ENCODE results near the gene CDC34. TPM values are rescaled to one million over a fixed set of nuclear protein-coding genes. Genes with fewer than 3 reads are reported as not detected.

Gene CDC34
- total and polyA plus RNA-seq, 3 donors from 2014 or later: 149 to 249 (median 205) TPM

DNA sequence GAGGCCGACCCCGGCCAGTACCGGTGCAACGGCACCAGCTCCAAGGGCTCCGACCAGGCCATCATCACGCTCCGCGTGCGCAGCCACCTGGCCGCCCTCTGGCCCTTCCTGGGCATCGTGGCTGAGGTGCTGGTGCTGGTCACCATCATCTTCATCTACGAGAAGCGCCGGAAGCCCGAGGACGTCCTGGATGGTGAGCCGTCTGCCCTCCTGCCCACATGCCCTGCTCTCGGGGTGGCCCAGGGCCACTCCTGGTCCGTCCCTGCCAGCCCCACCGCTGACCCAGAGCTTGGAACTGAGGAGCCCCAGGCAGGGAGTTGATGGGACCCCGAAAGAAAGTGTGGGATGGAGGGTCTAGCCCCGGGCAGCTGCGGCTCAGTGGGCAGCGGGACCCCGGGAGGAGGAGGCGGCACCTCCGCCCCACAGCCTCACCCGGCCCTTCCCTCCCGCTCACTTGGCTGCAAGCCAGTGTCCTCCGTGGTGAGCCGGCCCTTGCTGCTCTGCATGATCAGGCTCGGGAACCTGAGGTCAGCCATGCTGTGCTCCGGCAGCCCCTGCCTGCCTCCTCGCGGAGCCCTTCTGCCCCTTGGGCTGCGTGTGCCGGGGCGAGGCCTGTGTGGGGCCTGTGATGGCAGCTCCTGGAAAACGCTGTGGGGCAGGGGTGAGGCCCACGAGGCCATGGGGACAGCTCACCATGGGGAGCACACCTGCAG is 50.0 kb downstream of the CDC34 start:
- Histone ChIP-seq H3K36me3 (ENCODE audit: low read depth, missing control alignments) (no peaks in the 10 kb centered on the region), H3K27ac (no peak overlapping the region), H3K27me3 (no peaks in the 10 kb centered on the region), H3K4me1 (peaks cover 12% of the 10 kb centered on the region), H3K9me3 (no peaks in the 10 kb centered on the region), H3K4me3 (no peak overlapping the region)
- no peak for DNase-seq
- WGBS, 2 donors: 85 to 90% methylated on average over 17 to 33 of the region's 40 CpGs
- intact Hi-C loops (cut with DNase I; ENCODE audit: low total_unique reads): no loop called here
- no peak for TF ChIP-seq POLR2A (IDR thresholded peaks at IDR 0.05)
- TF ChIP-seq, protein P1, sequence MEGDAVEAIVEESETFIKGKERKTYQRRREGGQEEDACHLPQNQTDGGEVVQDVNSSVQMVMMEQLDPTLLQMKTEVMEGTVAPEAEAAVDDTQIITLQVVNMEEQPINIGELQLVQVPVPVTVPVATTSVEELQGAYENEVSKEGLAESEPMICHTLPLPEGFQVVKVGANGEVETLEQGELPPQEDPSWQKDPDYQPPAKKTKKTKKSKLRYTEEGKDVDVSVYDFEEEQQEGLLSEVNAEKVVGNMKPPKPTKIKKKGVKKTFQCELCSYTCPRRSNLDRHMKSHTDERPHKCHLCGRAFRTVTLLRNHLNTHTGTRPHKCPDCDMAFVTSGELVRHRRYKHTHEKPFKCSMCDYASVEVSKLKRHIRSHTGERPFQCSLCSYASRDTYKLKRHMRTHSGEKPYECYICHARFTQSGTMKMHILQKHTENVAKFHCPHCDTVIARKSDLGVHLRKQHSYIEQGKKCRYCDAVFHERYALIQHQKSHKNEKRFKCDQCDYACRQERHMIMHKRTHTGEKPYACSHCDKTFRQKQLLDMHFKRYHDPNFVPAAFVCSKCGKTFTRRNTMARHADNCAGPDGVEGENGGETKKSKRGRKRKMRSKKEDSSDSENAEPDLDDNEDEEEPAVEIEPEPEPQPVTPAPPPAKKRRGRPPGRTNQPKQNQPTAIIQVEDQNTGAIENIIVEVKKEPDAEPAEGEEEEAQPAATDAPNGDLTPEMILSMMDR (IDR thresholded peaks at IDR 0.05): no peak

DNA sequence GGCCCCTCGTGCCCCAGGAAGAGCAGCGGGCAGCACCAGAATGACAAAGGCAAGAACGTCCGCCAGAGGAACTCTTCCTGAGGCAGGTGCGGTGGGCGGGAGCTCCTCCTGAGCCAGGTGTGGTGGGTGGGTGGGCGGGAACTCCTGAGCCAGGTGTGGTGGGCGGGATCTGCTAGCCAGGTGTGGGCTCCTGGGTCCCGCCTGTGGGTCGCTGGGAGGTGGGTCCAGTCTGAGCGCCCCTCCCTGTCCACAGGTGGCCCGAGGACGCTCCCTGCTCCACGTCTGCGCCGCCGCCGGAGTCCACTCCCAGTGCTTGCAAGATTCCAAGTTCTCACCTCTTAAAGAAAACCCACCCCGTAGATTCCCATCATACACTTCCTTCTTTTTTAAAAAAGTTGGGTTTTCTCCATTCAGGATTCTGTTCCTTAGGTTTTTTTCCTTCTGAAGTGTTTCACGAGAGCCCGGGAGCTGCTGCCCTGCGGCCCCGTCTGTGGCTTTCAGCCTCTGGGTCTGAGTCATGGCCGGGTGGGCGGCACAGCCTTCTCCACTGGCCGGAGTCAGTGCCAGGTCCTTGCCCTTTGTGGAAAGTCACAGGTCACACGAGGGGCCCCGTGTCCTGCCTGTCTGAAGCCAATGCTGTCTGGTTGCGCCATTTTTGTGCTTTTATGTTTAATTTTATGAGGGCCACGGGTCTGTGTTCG is 51.1 kb downstream of the CDC34 start:
- no peaks in the 10 kb centered on the region for H3K27me3 ChIP-seq
- intact Hi-C loops (cut with DNase I; ENCODE audit: low total_unique reads): no loop called here
- H3K4me1 ChIP-seq: peaks cover 4% of the 10 kb centered on the region
- no peaks in the 10 kb centered on the region for H3K36me3 ChIP-seq (ENCODE audit: low read depth, missing control alignments)
- no peak for DNase-seq
- no peak overlapping the region for H3K4me3 ChIP-seq
- H3K9me3 ChIP-seq: no peaks in the 10 kb centered on the region
- TF ChIP-seq POLR2A (IDR thresholded peaks at IDR 0.05): no peak
- TF ChIP-seq, protein P1 (IDR thresholded peaks at IDR 0.05): no peak
- 90 to 91% methylated on average over 30 to 31 of the region's 31 CpGs for WGBS, 2 donors
- H3K27ac ChIP-seq: no peak overlapping the region

DNA sequence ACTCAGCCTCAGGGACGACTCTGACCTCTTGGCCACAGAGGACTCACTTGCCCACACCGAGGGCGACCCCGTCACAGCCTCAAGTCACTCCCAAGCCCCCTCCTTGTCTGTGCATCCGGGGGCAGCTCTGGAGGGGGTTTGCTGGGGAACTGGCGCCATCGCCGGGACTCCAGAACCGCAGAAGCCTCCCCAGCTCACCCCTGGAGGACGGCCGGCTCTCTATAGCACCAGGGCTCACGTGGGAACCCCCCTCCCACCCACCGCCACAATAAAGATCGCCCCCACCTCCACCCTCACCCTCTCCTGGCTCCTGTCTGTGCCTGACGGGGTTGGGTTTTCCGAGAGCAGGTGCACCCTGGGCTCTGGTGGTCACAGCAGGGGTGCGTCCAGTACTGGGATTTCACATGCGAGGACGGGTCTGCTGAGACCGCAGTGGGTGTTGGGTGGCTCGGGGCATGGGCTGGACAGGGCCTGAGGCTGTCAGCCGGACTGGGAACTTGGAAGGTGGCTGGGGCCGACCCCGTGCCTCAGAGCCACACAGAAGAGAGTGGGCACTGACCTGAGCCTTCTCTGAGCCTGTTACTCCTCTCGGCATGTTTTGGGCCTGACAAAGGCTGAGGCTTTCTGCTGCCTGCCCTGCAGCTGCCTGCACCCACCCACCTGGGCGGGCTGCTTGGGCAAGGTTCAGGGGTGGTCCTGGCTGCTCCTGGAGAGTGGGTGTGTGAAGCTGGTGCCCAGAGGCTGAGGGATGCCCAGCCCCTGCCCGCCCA is 51.8 kb downstream of the CDC34 start:
- Histone ChIP-seq H3K9me3 (no peaks in the 10 kb centered on the region), H3K4me1 (peaks cover 12% of the 10 kb centered on the region), H3K4me3 (no peak overlapping the region), H3K27me3 (no peaks in the 10 kb centered on the region), H3K27ac (no peak overlapping the region), H3K36me3 (ENCODE audit: low read depth, missing control alignments) (no peaks in the 10 kb centered on the region)
- DNase-seq: no peak
- TF ChIP-seq POLR2A (IDR thresholded peaks at IDR 0.05): no peak
- TF ChIP-seq, protein P1 (IDR thresholded peaks at IDR 0.05): no peak
- WGBS, 2 donors: 88 to 100% methylated on average over 8 to 27 of the region's 27 CpGs
- intact Hi-C loops (cut with DNase I; ENCODE audit: low total_unique reads): no loop called here

DNA sequence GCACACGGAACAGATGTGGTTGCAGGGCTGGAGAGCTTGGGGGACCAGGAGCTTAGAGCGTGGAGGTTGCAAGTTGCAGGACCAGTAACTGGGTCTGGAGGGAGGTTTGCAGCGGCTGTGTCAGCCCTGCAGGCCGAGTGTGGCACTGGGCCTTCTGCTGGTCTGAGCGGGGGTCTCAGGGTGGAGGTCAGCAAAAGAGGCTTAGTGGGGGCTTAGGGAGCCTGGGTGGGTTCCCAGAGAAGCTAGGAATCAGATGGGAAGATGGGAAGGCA is 52.3 kb downstream of the CDC34 start:
- H3K27me3 ChIP-seq: no peaks in the 10 kb centered on the region
- no peaks in the 10 kb centered on the region for H3K36me3 ChIP-seq (ENCODE audit: low read depth, missing control alignments)
- no peak for DNase-seq
- peaks cover 16% of the 10 kb centered on the region for H3K4me1 ChIP-seq
- intact Hi-C loops (cut with DNase I; ENCODE audit: low total_unique reads): no loop called here
- WGBS, 2 donors: 65 to 67% methylated on average over 4 to 5 of the region's 5 CpGs
- no peaks in the 10 kb centered on the region for H3K9me3 ChIP-seq
- no peak overlapping the region for H3K27ac ChIP-seq
- TF ChIP-seq POLR2A (IDR thresholded peaks at IDR 0.05): no peak
- TF ChIP-seq, protein P1 (IDR thresholded peaks at IDR 0.05): no peak
- no peak overlapping the region for H3K4me3 ChIP-seq
